HG02759 (cell line): ENCODE data around the gene SIGLEC11.

Source experiments
- ATAC-seq: cut with Tn5 transposase; IDR thresholded peaks from one replicate; pipeline ENCODE4 v1.9.1; 2021; ENCODE audit warnings: mild to moderate bottlenecking, moderate library complexity; ENCODE audit not compliant: unreplicated experiment

SIGLEC11 gene

GRCh38 chr19:49907745-49908446 is 53.1 kb downstream of the SIGLEC11 start:
- ATAC-seq, result peak; percentile 37

GRCh38 chr19:49906879-49907564 is 54.0 kb downstream of the SIGLEC11 start:
- peak; percentile 47 for ATAC-seq

- no peak for ATAC-seq
Observed at GRCh38 chr19:49904136-49904535, 56.8 kb downstream of the SIGLEC11 start.
